Astrocyte of the hippocampus (primary cell): ENCODE measurements around the gene TMEM163.

Experiments used
- DNase-seq: peaks from one replicate; pipeline ENCODE4 v3.0.0; 2011; ENCODE audit warnings: low read depth, low spot score

TMEM163 gene

GRCh38 chr2:134458950-134459349 lies 259.9 kb downstream of the TMEM163 start:
- no peak for DNase-seq

GRCh38 chr2:134458473-134458853 lies 260.3 kb downstream of the TMEM163 start:
- no peak for DNase-seq

GRCh38 chr2:134457765-134458472 lies 260.9 kb downstream of the TMEM163 start:
- no peak for DNase-seq

- no peak for DNase-seq
Measured at GRCh38 chr2:134457353-134457752, 261.4 kb downstream of the TMEM163 start.

- no peak for DNase-seq
Measured at GRCh38 chr2:134455426-134455825, 263.4 kb downstream of the TMEM163 start.

GRCh38 chr2:134454931-134455330 lies 263.9 kb downstream of the TMEM163 start:
- DNase-seq: no peak

GRCh38 chr2:134454426-134454825 lies 264.4 kb downstream of the TMEM163 start:
- DNase-seq: no peak

GRCh38 chr2:134453973-134454372 lies 264.8 kb downstream of the TMEM163 start:
- no peak for DNase-seq

- DNase-seq: no peak
Measured at GRCh38 chr2:134453476-134453875, 265.3 kb downstream of the TMEM163 start.

GRCh38 chr2:134452042-134452733 lies 266.6 kb downstream of the TMEM163 start:
- DNase-seq: no peak

GRCh38 chr2:134451347-134451630 lies 267.5 kb downstream of the TMEM163 start:
- DNase-seq: no peak

- DNase-seq: no peak
Measured at GRCh38 chr2:134449751-134450513, 268.9 kb downstream of the TMEM163 start.

GRCh38 chr2:134449157-134449556 lies 269.6 kb downstream of the TMEM163 start:
- no peak for DNase-seq

- no peak for DNase-seq
Measured at GRCh38 chr2:134448650-134449049, 270.1 kb downstream of the TMEM163 start.

- no peak for DNase-seq
Measured at GRCh38 chr2:134447669-134448068, 271.1 kb downstream of the TMEM163 start.

GRCh38 chr2:134446383-134447017 lies 272.3 kb downstream of the TMEM163 start:
- DNase-seq: peak; percentile 5

- no peak for DNase-seq
Measured at GRCh38 chr2:134445985-134446382, 272.8 kb downstream of the TMEM163 start.

GRCh38 chr2:134445116-134445515 lies 273.7 kb downstream of the TMEM163 start:
- no peak for DNase-seq

- DNase-seq: no peak
Measured at GRCh38 chr2:134443814-134444480, 274.9 kb downstream of the TMEM163 start.

- DNase-seq: no peak
Measured at GRCh38 chr2:134441153-134441863, 277.5 kb downstream of the TMEM163 start.

- DNase-seq: no peak
Measured at GRCh38 chr2:134440336-134440909, 278.4 kb downstream of the TMEM163 start.
